ENCODE data around the gene ARL16.

The ARL16 gene

GRCh38 chr17:81700353-81701287 lies 17.0 kb upstream of the ARL16 start:
- Histone ChIP-seq H3K9me3 (ENCODE audit: control insufficient read depth, insufficient read depth, low read length) (no peaks in the 10 kb centered on the region), H3K27me3 (ENCODE audit: control insufficient read depth, insufficient read depth, low read length) (no peaks in the 10 kb centered on the region), H3K9ac (ENCODE audit: low read depth, low read length) (no peak overlapping the region), H3K4me3 (ENCODE audit: low read depth, low read length) (no peak overlapping the region), H3K36me3 (ENCODE audit: control insufficient read depth, insufficient read depth, low read length) (peaks cover 47% of the 10 kb centered on the region), H3K4me1 (ENCODE audit: control insufficient read depth, insufficient read depth, low read length) (no peaks in the 10 kb centered on the region)

- Histone ChIP-seq H3K9ac (ENCODE audit: low read depth, low read length) (no peak overlapping the region), H3K27me3 (ENCODE audit: control insufficient read depth, insufficient read depth, low read length) (no peaks in the 10 kb centered on the region), H3K4me1 (ENCODE audit: control insufficient read depth, insufficient read depth, low read length) (no peaks in the 10 kb centered on the region), H3K4me3 (ENCODE audit: low read depth, low read length) (no peak overlapping the region), H3K36me3 (ENCODE audit: control insufficient read depth, insufficient read depth, low read length) (peaks cover 56% of the 10 kb centered on the region), H3K9me3 (ENCODE audit: control insufficient read depth, insufficient read depth, low read length) (no peaks in the 10 kb centered on the region)
Measured at GRCh38 chr17:81697261-81698044, 13.9 kb upstream of the ARL16 start.

- peaks cover 61% of the 10 kb centered on the region for H3K36me3 ChIP-seq (ENCODE audit: control insufficient read depth, insufficient read depth, low read length)
- no peaks in the 10 kb centered on the region for H3K27me3 ChIP-seq (ENCODE audit: control insufficient read depth, insufficient read depth, low read length)
- no peak overlapping the region for H3K4me3 ChIP-seq (ENCODE audit: low read depth, low read length)
- H3K9ac ChIP-seq (ENCODE audit: low read depth, low read length) = no peak overlapping the region
- H3K9me3 ChIP-seq (ENCODE audit: control insufficient read depth, insufficient read depth, low read length) = no peaks in the 10 kb centered on the region
- no peaks in the 10 kb centered on the region for H3K4me1 ChIP-seq (ENCODE audit: control insufficient read depth, insufficient read depth, low read length)
Measured at GRCh38 chr17:81696218-81696941, 12.8 kb upstream of the ARL16 start.

GRCh38 chr17:81695801-81696200 lies 12.2 kb upstream of the ARL16 start:
- Histone ChIP-seq H3K36me3 (ENCODE audit: control insufficient read depth, insufficient read depth, low read length) (peaks cover 60% of the 10 kb centered on the region), H3K4me1 (ENCODE audit: control insufficient read depth, insufficient read depth, low read length) (no peaks in the 10 kb centered on the region), H3K27me3 (ENCODE audit: control insufficient read depth, insufficient read depth, low read length) (no peaks in the 10 kb centered on the region), H3K9me3 (ENCODE audit: control insufficient read depth, insufficient read depth, low read length) (no peaks in the 10 kb centered on the region), H3K4me3 (ENCODE audit: low read depth, low read length) (no peak overlapping the region), H3K9ac (ENCODE audit: low read depth, low read length) (no peak overlapping the region)

GRCh38 chr17:81695211-81695610 lies 11.6 kb upstream of the ARL16 start:
- Histone ChIP-seq H3K4me3 (ENCODE audit: low read depth, low read length) (no peak overlapping the region), H3K4me1 (ENCODE audit: control insufficient read depth, insufficient read depth, low read length) (no peaks in the 10 kb centered on the region), H3K9me3 (ENCODE audit: control insufficient read depth, insufficient read depth, low read length) (no peaks in the 10 kb centered on the region), H3K27me3 (ENCODE audit: control insufficient read depth, insufficient read depth, low read length) (no peaks in the 10 kb centered on the region), H3K36me3 (ENCODE audit: control insufficient read depth, insufficient read depth, low read length) (peaks cover 60% of the 10 kb centered on the region), H3K9ac (ENCODE audit: low read depth, low read length) (no peak overlapping the region)

GRCh38 chr17:81694810-81695209 lies 11.2 kb upstream of the ARL16 start:
- H3K4me3 ChIP-seq (ENCODE audit: low read depth, low read length) = no peak overlapping the region
- peaks cover 64% of the 10 kb centered on the region for H3K36me3 ChIP-seq (ENCODE audit: control insufficient read depth, insufficient read depth, low read length)
- H3K9me3 ChIP-seq (ENCODE audit: control insufficient read depth, insufficient read depth, low read length) = no peaks in the 10 kb centered on the region
- no peaks in the 10 kb centered on the region for H3K27me3 ChIP-seq (ENCODE audit: control insufficient read depth, insufficient read depth, low read length)
- no peak overlapping the region for H3K9ac ChIP-seq (ENCODE audit: low read depth, low read length)
- H3K4me1 ChIP-seq (ENCODE audit: control insufficient read depth, insufficient read depth, low read length) = no peaks in the 10 kb centered on the region

- H3K27me3 ChIP-seq (ENCODE audit: control insufficient read depth, insufficient read depth, low read length) = no peaks in the 10 kb centered on the region
- peaks cover 69% of the 10 kb centered on the region for H3K36me3 ChIP-seq (ENCODE audit: control insufficient read depth, insufficient read depth, low read length)
- H3K9me3 ChIP-seq (ENCODE audit: control insufficient read depth, insufficient read depth, low read length) = no peaks in the 10 kb centered on the region
- H3K4me1 ChIP-seq (ENCODE audit: control insufficient read depth, insufficient read depth, low read length) = no peaks in the 10 kb centered on the region
- H3K9ac ChIP-seq (ENCODE audit: low read depth, low read length) = no peak overlapping the region
- H3K4me3 ChIP-seq (ENCODE audit: low read depth, low read length) = no peak overlapping the region
Measured at GRCh38 chr17:81693509-81694210, 10.1 kb upstream of the ARL16 start.

- H3K27me3 ChIP-seq (ENCODE audit: control insufficient read depth, insufficient read depth, low read length) = no peaks in the 10 kb centered on the region
- no peaks in the 10 kb centered on the region for H3K9me3 ChIP-seq (ENCODE audit: control insufficient read depth, insufficient read depth, low read length)
- H3K4me3 ChIP-seq (ENCODE audit: low read depth, low read length) = no peak overlapping the region
- no peaks in the 10 kb centered on the region for H3K4me1 ChIP-seq (ENCODE audit: control insufficient read depth, insufficient read depth, low read length)
- no peak overlapping the region for H3K9ac ChIP-seq (ENCODE audit: low read depth, low read length)
- peaks cover 80% of the 10 kb centered on the region for H3K36me3 ChIP-seq (ENCODE audit: control insufficient read depth, insufficient read depth, low read length)
Measured at GRCh38 chr17:81691608-81692007, 8.0 kb upstream of the ARL16 start.

- Histone ChIP-seq H3K36me3 (ENCODE audit: control insufficient read depth, insufficient read depth, low read length) (peaks cover 80% of the 10 kb centered on the region), H3K9me3 (ENCODE audit: control insufficient read depth, insufficient read depth, low read length) (no peaks in the 10 kb centered on the region), H3K27me3 (ENCODE audit: control insufficient read depth, insufficient read depth, low read length) (no peaks in the 10 kb centered on the region)
Measured at GRCh38 chr17:81691196-81691595, 7.6 kb upstream of the ARL16 start.

GRCh38 chr17:81690549-81690948 lies 7.0 kb upstream of the ARL16 start:
- H3K9me3 ChIP-seq (ENCODE audit: control insufficient read depth, insufficient read depth, low read length) = no peaks in the 10 kb centered on the region
- H3K9ac ChIP-seq (ENCODE audit: low read depth, low read length) = no peak overlapping the region
- H3K4me3 ChIP-seq (ENCODE audit: low read depth, low read length) = no peak overlapping the region
- peaks cover 81% of the 10 kb centered on the region for H3K36me3 ChIP-seq (ENCODE audit: control insufficient read depth, insufficient read depth, low read length)
- no peaks in the 10 kb centered on the region for H3K4me1 ChIP-seq (ENCODE audit: control insufficient read depth, insufficient read depth, low read length)
- no peaks in the 10 kb centered on the region for H3K27me3 ChIP-seq (ENCODE audit: control insufficient read depth, insufficient read depth, low read length)

More at GRCh38 chr17:81691196-81691595, 7.6 kb upstream of the ARL16 start:
- H3K9ac ChIP-seq (ENCODE audit: low read depth, low read length) = no peak overlapping the region
- H3K4me3 ChIP-seq (ENCODE audit: low read depth, low read length) = no peak overlapping the region
- no peaks in the 10 kb centered on the region for H3K4me1 ChIP-seq (ENCODE audit: control insufficient read depth, insufficient read depth, low read length)

- no peaks in the 10 kb centered on the region for H3K4me1 ChIP-seq (ENCODE audit: control insufficient read depth, insufficient read depth, low read length)
- no peak overlapping the region for H3K4me3 ChIP-seq (ENCODE audit: low read depth, low read length)
- H3K27me3 ChIP-seq (ENCODE audit: control insufficient read depth, insufficient read depth, low read length) = no peaks in the 10 kb centered on the region
- H3K9me3 ChIP-seq (ENCODE audit: control insufficient read depth, insufficient read depth, low read length) = no peaks in the 10 kb centered on the region
- no peak overlapping the region for H3K9ac ChIP-seq (ENCODE audit: low read depth, low read length)
- peaks cover 82% of the 10 kb centered on the region for H3K36me3 ChIP-seq (ENCODE audit: control insufficient read depth, insufficient read depth, low read length)
Measured at GRCh38 chr17:81690066-81690465, 6.5 kb upstream of the ARL16 start.

Measured in iPS-15b (cell line).